K562 (cell line): ENCODE data around the gene ALDH18A1. TPM values are rescaled to one million over a fixed set of nuclear protein-coding genes. Genes with fewer than 3 reads are reported as not detected.

Experiments used
- HDAC2 ChIP-seq: fragments of 450-650 bp; IDR thresholded peaks from 2 replicates; pipeline ENCODE4 v1.6.1; 2016; ENCODE audit warnings: mild to moderate bottlenecking
- MAFF ChIP-seq: IDR thresholded peaks from 2 replicates; pipeline ENCODE4 v1.6.1; 2012; ENCODE audit warnings: low read length, improper control_type of control experiment
- MECOM ChIP-seq: fragments of 250-450 bp; sonication (Bioruptor Pico); IDR thresholded peaks from 2 replicates; pipeline ENCODE4 v1.8.0; 2022; ENCODE audit warnings: inconsistent platforms
- PCBP2 ChIP-seq: fragments of 200-400 bp; formaldehyde crosslinking; IDR thresholded peaks from 2 replicates; pipeline ENCODE4 v1.6.1; 2018; ENCODE audit warnings: low read length, low read depth, mild to moderate bottlenecking, moderate library complexity; ENCODE audit not compliant: poor library complexity, severe bottlenecking
- RFX1 ChIP-seq: fragments of 450-650 bp; IDR thresholded peaks from 2 replicates; pipeline ENCODE4 v1.6.1; 2016; ENCODE audit warnings: mild to moderate bottlenecking, moderate library complexity
- SLC30A9 ChIP-seq: fragments of 250-450 bp; sonication (Bioruptor Pico); IDR thresholded peaks from 2 replicates; pipeline ENCODE4 v1.8.0; 2022; ENCODE audit warnings: mild to moderate bottlenecking, moderate library complexity
- SRF ChIP-seq, 2 experiments: fragments of 250-450, 450-650 bp in 1 of 2; sonication (Bioruptor Pico) in 1 of 2; sonication (generic) in 1 of 2; formaldehyde crosslinking; IDR thresholded peaks; 2 replicates each; pipeline versions ENCODE4 v1.5.0 to v1.5.1; 2020 to 2022; ENCODE audit warnings: mild to moderate bottlenecking in 1 of 2, missing genetic modification reagents in 1 of 2
- TFAM ChIP-seq: fragments of 250-450 bp; sonication (Bioruptor Pico); conservative IDR thresholded peaks from 2 replicates; pipeline ENCODE4 v1.5.0; 2021; ENCODE audit warnings: mild to moderate bottlenecking, moderate library complexity
- ZBTB7A ChIP-seq: IDR thresholded peaks from 2 replicates; pipeline ENCODE4 v1.6.1; 2011; ENCODE audit warnings: low read depth, mild to moderate bottlenecking, low read length, moderate library complexity, borderline replicate concordance; ENCODE audit not compliant: control insufficient read depth
- ZFPM2 ChIP-seq: fragments of 250-450 bp; sonication (Bioruptor Pico); IDR thresholded peaks from 2 replicates; pipeline ENCODE4 v1.5.1; 2022; ENCODE audit warnings: mild to moderate bottlenecking
- ZNF232 ChIP-seq: sonication (generic); formaldehyde crosslinking; IDR thresholded peaks from 2 replicates; pipeline ENCODE4 v1.8.0; 2022; ENCODE audit warnings: mild to moderate bottlenecking, missing genetic modification reagents
- polyA plus RNA-seq, 8 experiments: library from polyadenylated mRNA; depleted of rRNA in 4 of 8; stranded (reverse) in 5 of 8; unstranded in 3 of 8; fragments of >200 nt; fragmentation: Nextera tagmentation in 2 of 8; fragmentation: Illumina TruSeq in 1 of 8; extraction: Ambion mirVana in 2 of 8; extraction: Trizol in 1 of 8; gene quantifications; 2 replicates each; pipeline versions ENCODE4 v1.2.1 to v1.2.3, GENCODE V29; 2011 to 2014; ENCODE audit warnings: inconsistent platforms in 1 of 8, missing spikeins in 1 of 8
- total RNA-seq, 7 experiments: library from RNA; depleted of rRNA in 6 of 7; stranded (reverse); fragments of >200 nt in 6 of 7; fragmentation: Illumina TruSeq in 2 of 7; extraction: Trizol in 2 of 7; gene quantifications; 2 replicates each; pipeline versions ENCODE4 v1.2.1 to v1.2.3, GENCODE V29; 2011 to 2021; ENCODE audit warnings: low replicate concordance in 1 of 7
- TF ChIP-seq, protein P1 (sequence below): fragments of 450-650 bp; IDR thresholded peaks from 2 replicates; pipeline ENCODE4 v1.6.1; 2016
- TF ChIP-seq, protein P2 (sequence below): fragments of 250-450 bp; sonication (Bioruptor Pico); IDR thresholded peaks from 2 replicates; pipeline ENCODE4 v1.5.0; 2021
- TF ChIP-seq, protein P3 (sequence below), 3 experiments: IDR thresholded peaks in 2 of 3; conservative IDR thresholded peaks in 1 of 3; 2 replicates each; pipeline ENCODE4 v1.5.1; 2011 to 2012; ENCODE audit warnings: low read length in 3 of 3, mild to moderate bottlenecking in 3 of 3, control low read depth in 2 of 3, improper control_type of control experiment in 1 of 3, inconsistent platforms in 1 of 3, low read depth in 1 of 3, mixed read lengths in 1 of 3, moderate library complexity in 1 of 3; ENCODE audit not compliant: insufficient read depth in 2 of 3
- TF ChIP-seq, protein P4 (sequence below): sonication (generic); formaldehyde crosslinking; IDR thresholded peaks from 2 replicates; pipeline ENCODE4 v1.8.0; 2022; ENCODE audit warnings: mild to moderate bottlenecking, missing genetic modification reagents
- TF ChIP-seq, protein P5 (sequence below): fragments of 450-650 bp; IDR thresholded peaks from 2 replicates; pipeline ENCODE4 v1.6.1; 2016; ENCODE audit warnings: missing biosample characterization, missing genetic modification characterization
- TF ChIP-seq, protein P6 (sequence below), 2 experiments: IDR thresholded peaks in 1 of 2; conservative IDR thresholded peaks in 1 of 2; 2 replicates each; pipeline ENCODE4 v1.6.1; 2016; ENCODE audit warnings: low read depth in 2 of 2, mild to moderate bottlenecking in 1 of 2, missing compliant biosample characterization in 1 of 2, missing genetic modification characterization in 1 of 2, moderate library complexity in 1 of 2

ALDH18A1 gene
- total and polyA plus RNA-seq, 9 of the 15 experiments (the other 6 are each of a cell fraction or from before 2014, with no cell fraction given) = 12.0 to 83.3 (median 43.8) TPM

DNA sequence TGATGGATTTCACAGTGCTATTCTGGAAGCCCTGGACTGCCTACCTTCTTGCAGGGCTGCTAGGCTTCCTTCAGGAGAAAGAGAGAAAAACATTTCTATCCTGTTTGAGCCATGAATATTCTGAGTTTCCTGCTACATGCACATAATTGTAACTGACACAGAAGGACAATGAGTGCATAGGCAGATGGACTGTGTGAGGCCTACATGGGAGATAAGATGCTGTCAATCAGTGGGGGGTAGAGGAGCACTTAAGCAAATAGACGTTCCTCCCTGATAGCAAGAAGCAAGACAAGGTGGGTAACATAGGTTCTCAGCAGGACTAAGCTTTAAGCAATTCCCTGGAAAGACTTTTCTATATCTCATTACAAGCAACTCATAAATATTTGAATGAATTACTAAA is 11.6 kb downstream of the ALDH18A1 start (continued):
- TF ChIP-seq ZBTB7A (no peak), MAFF (no peak), ZNF232 (no peak), RFX1 (no peak), PCBP2 (no peak), MECOM (CRISPR knock-in tag) (peak; percentile 99), HDAC2 (no peak), TFAM (no peak), SRF (CRISPR knock-in tag; IDR thresholded peaks at IDR 0.05) (no peak), ZFPM2 (CRISPR knock-in tag) (no peak), SLC30A9 (CRISPR knock-in tag) (no peak)
- TF ChIP-seq, protein P1, sequence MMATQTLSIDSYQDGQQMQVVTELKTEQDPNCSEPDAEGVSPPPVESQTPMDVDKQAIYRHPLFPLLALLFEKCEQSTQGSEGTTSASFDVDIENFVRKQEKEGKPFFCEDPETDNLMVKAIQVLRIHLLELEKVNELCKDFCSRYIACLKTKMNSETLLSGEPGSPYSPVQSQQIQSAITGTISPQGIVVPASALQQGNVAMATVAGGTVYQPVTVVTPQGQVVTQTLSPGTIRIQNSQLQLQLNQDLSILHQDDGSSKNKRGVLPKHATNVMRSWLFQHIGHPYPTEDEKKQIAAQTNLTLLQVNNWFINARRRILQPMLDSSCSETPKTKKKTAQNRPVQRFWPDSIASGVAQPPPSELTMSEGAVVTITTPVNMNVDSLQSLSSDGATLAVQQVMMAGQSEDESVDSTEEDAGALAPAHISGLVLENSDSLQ = peak; percentile 96
- TF ChIP-seq, protein P2, sequence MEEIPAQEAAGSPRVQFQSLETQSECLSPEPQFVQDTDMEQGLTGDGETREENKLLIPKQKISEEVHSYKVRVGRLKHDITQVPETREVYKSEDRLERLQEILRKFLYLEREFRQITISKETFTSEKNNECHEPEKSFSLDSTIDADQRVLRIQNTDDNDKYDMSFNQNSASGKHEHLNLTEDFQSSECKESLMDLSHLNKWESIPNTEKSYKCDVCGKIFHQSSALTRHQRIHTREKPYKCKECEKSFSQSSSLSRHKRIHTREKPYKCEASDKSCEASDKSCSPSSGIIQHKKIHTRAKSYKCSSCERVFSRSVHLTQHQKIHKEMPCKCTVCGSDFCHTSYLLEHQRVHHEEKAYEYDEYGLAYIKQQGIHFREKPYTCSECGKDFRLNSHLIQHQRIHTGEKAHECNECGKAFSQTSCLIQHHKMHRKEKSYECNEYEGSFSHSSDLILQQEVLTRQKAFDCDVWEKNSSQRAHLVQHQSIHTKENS = no peak
- TF ChIP-seq, protein P3, sequence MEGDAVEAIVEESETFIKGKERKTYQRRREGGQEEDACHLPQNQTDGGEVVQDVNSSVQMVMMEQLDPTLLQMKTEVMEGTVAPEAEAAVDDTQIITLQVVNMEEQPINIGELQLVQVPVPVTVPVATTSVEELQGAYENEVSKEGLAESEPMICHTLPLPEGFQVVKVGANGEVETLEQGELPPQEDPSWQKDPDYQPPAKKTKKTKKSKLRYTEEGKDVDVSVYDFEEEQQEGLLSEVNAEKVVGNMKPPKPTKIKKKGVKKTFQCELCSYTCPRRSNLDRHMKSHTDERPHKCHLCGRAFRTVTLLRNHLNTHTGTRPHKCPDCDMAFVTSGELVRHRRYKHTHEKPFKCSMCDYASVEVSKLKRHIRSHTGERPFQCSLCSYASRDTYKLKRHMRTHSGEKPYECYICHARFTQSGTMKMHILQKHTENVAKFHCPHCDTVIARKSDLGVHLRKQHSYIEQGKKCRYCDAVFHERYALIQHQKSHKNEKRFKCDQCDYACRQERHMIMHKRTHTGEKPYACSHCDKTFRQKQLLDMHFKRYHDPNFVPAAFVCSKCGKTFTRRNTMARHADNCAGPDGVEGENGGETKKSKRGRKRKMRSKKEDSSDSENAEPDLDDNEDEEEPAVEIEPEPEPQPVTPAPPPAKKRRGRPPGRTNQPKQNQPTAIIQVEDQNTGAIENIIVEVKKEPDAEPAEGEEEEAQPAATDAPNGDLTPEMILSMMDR (IDR thresholded peaks at IDR 0.05 in 2 of 3, conservative IDR thresholded peaks at IDR 0.05 in 1 of 3; ENCODE audit: insufficient read depth in 2 of 3, low read depth in 1 of 3, low read length in 3 of 3) = no peak
- TF ChIP-seq, protein P4, sequence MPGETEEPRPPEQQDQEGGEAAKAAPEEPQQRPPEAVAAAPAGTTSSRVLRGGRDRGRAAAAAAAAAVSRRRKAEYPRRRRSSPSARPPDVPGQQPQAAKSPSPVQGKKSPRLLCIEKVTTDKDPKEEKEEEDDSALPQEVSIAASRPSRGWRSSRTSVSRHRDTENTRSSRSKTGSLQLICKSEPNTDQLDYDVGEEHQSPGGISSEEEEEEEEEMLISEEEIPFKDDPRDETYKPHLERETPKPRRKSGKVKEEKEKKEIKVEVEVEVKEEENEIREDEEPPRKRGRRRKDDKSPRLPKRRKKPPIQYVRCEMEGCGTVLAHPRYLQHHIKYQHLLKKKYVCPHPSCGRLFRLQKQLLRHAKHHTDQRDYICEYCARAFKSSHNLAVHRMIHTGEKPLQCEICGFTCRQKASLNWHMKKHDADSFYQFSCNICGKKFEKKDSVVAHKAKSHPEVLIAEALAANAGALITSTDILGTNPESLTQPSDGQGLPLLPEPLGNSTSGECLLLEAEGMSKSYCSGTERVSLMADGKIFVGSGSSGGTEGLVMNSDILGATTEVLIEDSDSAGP = no peak
- TF ChIP-seq, protein P5, sequence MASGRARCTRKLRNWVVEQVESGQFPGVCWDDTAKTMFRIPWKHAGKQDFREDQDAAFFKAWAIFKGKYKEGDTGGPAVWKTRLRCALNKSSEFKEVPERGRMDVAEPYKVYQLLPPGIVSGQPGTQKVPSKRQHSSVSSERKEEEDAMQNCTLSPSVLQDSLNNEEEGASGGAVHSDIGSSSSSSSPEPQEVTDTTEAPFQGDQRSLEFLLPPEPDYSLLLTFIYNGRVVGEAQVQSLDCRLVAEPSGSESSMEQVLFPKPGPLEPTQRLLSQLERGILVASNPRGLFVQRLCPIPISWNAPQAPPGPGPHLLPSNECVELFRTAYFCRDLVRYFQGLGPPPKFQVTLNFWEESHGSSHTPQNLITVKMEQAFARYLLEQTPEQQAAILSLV (tag) = no peak
- TF ChIP-seq, protein P6, sequence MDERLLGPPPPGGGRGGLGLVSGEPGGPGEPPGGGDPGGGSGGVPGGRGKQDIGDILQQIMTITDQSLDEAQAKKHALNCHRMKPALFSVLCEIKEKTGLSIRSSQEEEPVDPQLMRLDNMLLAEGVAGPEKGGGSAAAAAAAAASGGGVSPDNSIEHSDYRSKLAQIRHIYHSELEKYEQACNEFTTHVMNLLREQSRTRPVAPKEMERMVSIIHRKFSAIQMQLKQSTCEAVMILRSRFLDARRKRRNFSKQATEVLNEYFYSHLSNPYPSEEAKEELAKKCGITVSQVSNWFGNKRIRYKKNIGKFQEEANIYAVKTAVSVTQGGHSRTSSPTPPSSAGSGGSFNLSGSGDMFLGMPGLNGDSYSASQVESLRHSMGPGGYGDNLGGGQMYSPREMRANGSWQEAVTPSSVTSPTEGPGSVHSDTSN (CRISPR knock-in tag; IDR thresholded peaks at IDR 0.05; ENCODE audit: low read depth) = peak; percentile 67
- TF ChIP-seq, protein P6 (tag; conservative IDR thresholded peaks at IDR 0.05; ENCODE audit: low read depth) = peak; percentile 82
